ENCODE measurements around the gene ALCAM.

The ALCAM gene

GRCh38 chr3:105423397-105423796, 56.7 kb downstream of the ALCAM start:
- FAIRE-seq: no peak
- DNase-seq (ENCODE audit: insufficient read length, low spot score): no peak

GRCh38 chr3:105424412-105425152, 57.9 kb downstream of the ALCAM start:
- FAIRE-seq: no peak
- DNase-seq (ENCODE audit: insufficient read length, low spot score): no peak

- no peak for FAIRE-seq
- DNase-seq (ENCODE audit: insufficient read length, low spot score): no peak
These were observed 58.4 kb downstream of the ALCAM start for GRCh38 chr3:105425153-105425502.

GRCh38 chr3:105427332-105427731, 60.6 kb downstream of the ALCAM start:
- FAIRE-seq: no peak
- no peak for DNase-seq (ENCODE audit: insufficient read length, low spot score)

GRCh38 chr3:105429034-105429762, 62.5 kb downstream of the ALCAM start:
- DNase-seq (ENCODE audit: insufficient read length, low spot score) (no peak), FAIRE-seq (no peak)

- DNase-seq (ENCODE audit: insufficient read length, low spot score): no peak
- no peak for FAIRE-seq
These were observed 63.7 kb downstream of the ALCAM start for GRCh38 chr3:105430455-105430854.

- FAIRE-seq: no peak
These were observed 64.5 kb downstream of the ALCAM start for GRCh38 chr3:105431200-105431599.

GRCh38 chr3:105435277-105435676, 68.6 kb downstream of the ALCAM start:
- DNase-seq (ENCODE audit: insufficient read length, low spot score) (no peak), FAIRE-seq (no peak)

More at GRCh38 chr3:105431200-105431599, 64.5 kb downstream of the ALCAM start:
- no peak for DNase-seq (ENCODE audit: insufficient read length, low spot score)

- FAIRE-seq: no peak
These were observed 70.0 kb downstream of the ALCAM start for GRCh38 chr3:105436687-105437086.

GRCh38 chr3:105440113-105440512, 73.4 kb downstream of the ALCAM start:
- FAIRE-seq: no peak
- no peak for DNase-seq (ENCODE audit: insufficient read length, low spot score)

More at GRCh38 chr3:105436687-105437086, 70.0 kb downstream of the ALCAM start:
- no peak for DNase-seq (ENCODE audit: insufficient read length, low spot score)

GRCh38 chr3:105444725-105445124, 78.0 kb downstream of the ALCAM start:
- FAIRE-seq: no peak
- DNase-seq (ENCODE audit: insufficient read length, low spot score): no peak

- FAIRE-seq (no peak), DNase-seq (ENCODE audit: insufficient read length, low spot score) (no peak)
These were observed 81.8 kb downstream of the ALCAM start for GRCh38 chr3:105448338-105448982.

- FAIRE-seq (no peak), DNase-seq (ENCODE audit: insufficient read length, low spot score) (no peak)
These were observed 82.7 kb downstream of the ALCAM start for GRCh38 chr3:105449414-105449813.

- FAIRE-seq (no peak), DNase-seq (ENCODE audit: insufficient read length, low spot score) (no peak)
These were observed 89.3 kb downstream of the ALCAM start for GRCh38 chr3:105456017-105456416.

GRCh38 chr3:105458518-105459215, 92.0 kb downstream of the ALCAM start:
- DNase-seq (ENCODE audit: insufficient read length, low spot score): no peak
- no peak for FAIRE-seq

- FAIRE-seq (no peak), DNase-seq (ENCODE audit: insufficient read length, low spot score) (no peak)
These were observed 93.0 kb downstream of the ALCAM start for GRCh38 chr3:105459566-105460290.

GRCh38 chr3:105463620-105464019, 96.9 kb downstream of the ALCAM start:
- DNase-seq (ENCODE audit: insufficient read length, low spot score) (no peak), FAIRE-seq (no peak)

GRCh38 chr3:105465251-105465853, 98.6 kb downstream of the ALCAM start:
- no peak for FAIRE-seq
- no peak for DNase-seq (ENCODE audit: insufficient read length, low spot score)

- FAIRE-seq (no peak), DNase-seq (ENCODE audit: insufficient read length, low spot score) (no peak)
These were observed 99.4 kb downstream of the ALCAM start for GRCh38 chr3:105466072-105466471.
